OCI-LY3 (cell line): ENCODE results near the gene PREX1.
A peak's percentile ranks its signal among the peaks of the same experiment; 100 is the strongest.

Source experiments
- H2AFZ ChIP-seq: fragments of 200-600, 300-600 bp; shearing (Covaris generic); 2 replicates; pipeline ENCODE4 v1.6.0; 2014; ENCODE audit warnings: antibody characterized with exemption, low read depth, low read length
- H3K27ac ChIP-seq: fragments of 200-600, 300-600 bp; sonication (generic); 2 replicates; pipeline ENCODE4 v1.5.1; 2014; ENCODE audit warnings: mild to moderate bottlenecking, low read length, moderate library complexity, mixed read lengths
- H3K27me3 ChIP-seq: fragments of 200-600, 300-600 bp; sonication (generic); 2 replicates; pipeline ENCODE4 v1.6.1; 2014; ENCODE audit warnings: low read depth, low read length, mixed read lengths
- H3K36me3 ChIP-seq: fragments of 200-600, 300-600 bp; sonication (generic); replicated peaks from 2 replicates; pipeline ENCODE3; 2014; ENCODE audit warnings: low read depth, low read length, mixed read lengths
- H3K4me1 ChIP-seq: fragments of 300-600, 200-600 bp; sonication (generic); 2 replicates; pipeline ENCODE4 v1.6.1; 2014; ENCODE audit warnings: low read length, mixed read lengths
- H3K4me2 ChIP-seq: fragments of 200-600, 300-600 bp; sonication (generic); 2 replicates; pipeline ENCODE4 v1.6.1; 2014; ENCODE audit warnings: low read length, mixed read lengths
- H3K4me3 ChIP-seq: fragments of 300-600, 200-600 bp; sonication (generic); 2 replicates; pipeline ENCODE4 v1.5.1; 2014; ENCODE audit warnings: antibody characterized with exemption, mild to moderate bottlenecking, low read length, moderate library complexity
- H3K79me2 ChIP-seq: fragments of 300-600, 200-600 bp; shearing (Covaris generic); 2 replicates; pipeline ENCODE4 v1.6.1; 2014; ENCODE audit warnings: mild to moderate bottlenecking, low read length, mixed read lengths
- H3K9ac ChIP-seq: fragments of 300-600, 200-600 bp; shearing (Covaris generic); 2 replicates; pipeline ENCODE4 v1.6.0; 2014; ENCODE audit warnings: mild to moderate bottlenecking, low read length, moderate library complexity
- H3K9me3 ChIP-seq: fragments of 200-600, 300-600 bp; shearing (Covaris generic); 2 replicates; pipeline ENCODE4 v1.6.1; 2014; ENCODE audit warnings: low read length, mixed read lengths; ENCODE audit not compliant: insufficient read depth
- H4K20me1 ChIP-seq: fragments of 200-600, 300-600 bp; sonication (generic); 2 replicates; pipeline ENCODE4 v1.6.1; 2016; ENCODE audit warnings: low read length, mixed read lengths; ENCODE audit not compliant: insufficient read depth
- CTCF ChIP-seq: fragments of 200-600, 300-600 bp; sonication (generic); IDR thresholded peaks from 2 replicates; pipeline ENCODE4 v1.5.1; 2014; ENCODE audit warnings: antibody characterized with exemption, low read length, low read depth
- EZH2phosphoT487 ChIP-seq: fragments of 200-600 bp; shearing (Covaris generic); IDR thresholded peaks from 2 replicates; pipeline ENCODE4 v1.6.1; 2018; ENCODE audit warnings: antibody characterized with exemption, mixed run types, low read depth

Gene PREX1

DNA sequence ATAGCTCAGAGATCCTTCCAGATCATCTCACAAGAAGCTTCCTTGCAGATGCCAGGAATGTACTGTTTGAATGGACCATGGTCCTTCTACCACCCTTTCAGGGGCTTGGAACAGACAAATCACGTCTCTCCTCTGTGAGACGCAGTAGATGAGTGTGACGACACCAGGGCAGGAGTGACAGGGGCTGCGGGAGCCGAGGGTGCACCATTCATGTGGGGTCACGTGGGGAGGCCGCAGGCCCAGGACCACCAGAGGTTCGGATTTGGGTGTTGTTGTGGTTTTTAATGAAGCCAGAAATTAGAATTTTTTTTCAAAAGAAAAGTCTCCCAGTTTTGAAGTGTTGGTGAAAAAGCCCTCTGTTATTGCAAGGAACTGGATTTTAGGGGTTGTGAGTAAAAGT, 79.2 kb downstream of the PREX1 start:
- TF ChIP-seq CTCF: no peak
- TF ChIP-seq EZH2phosphoT487: no peak
- H3K4me2 ChIP-seq: peak overlapping the region; percentile 10
- peaks cover 22% of the 10 kb centered on the region for H3K4me1 ChIP-seq
- H4K20me1 ChIP-seq: peaks cover 19% of the 10 kb centered on the region; the same call in 1 of the 2 replicates
- H3K4me3 ChIP-seq: no peak overlapping the region
- no peaks in the 10 kb centered on the region for H3K27me3 ChIP-seq
- H3K36me3 ChIP-seq: no peaks in the 10 kb centered on the region
- H3K27ac ChIP-seq: no peak overlapping the region
- no peaks in the 10 kb centered on the region for H3K9me3 ChIP-seq
- no peak overlapping the region for H3K9ac ChIP-seq
- no peak overlapping the region for H2AFZ ChIP-seq
- H3K79me2 ChIP-seq: no peaks in the 10 kb centered on the region

- Histone ChIP-seq H3K9ac (no peak overlapping the region), H3K79me2 (no peaks in the 10 kb centered on the region), H3K27ac (no peak overlapping the region), H3K9me3 (no peaks in the 10 kb centered on the region), H3K27me3 (no peaks in the 10 kb centered on the region), H2AFZ (no peak overlapping the region), H3K36me3 (no peaks in the 10 kb centered on the region), H3K4me3 (no peak overlapping the region), H3K4me2 (peak overlapping the region; percentile 10), H4K20me1 (peaks cover 19% of the 10 kb centered on the region; the same call in 1 of the 2 replicates), H3K4me1 (peaks cover 22% of the 10 kb centered on the region)
- TF ChIP-seq CTCF (no peak), EZH2phosphoT487 (no peak)
These were observed 79.9 kb downstream of the PREX1 start for GRCh38 chr20:48747840-48748414.

DNA sequence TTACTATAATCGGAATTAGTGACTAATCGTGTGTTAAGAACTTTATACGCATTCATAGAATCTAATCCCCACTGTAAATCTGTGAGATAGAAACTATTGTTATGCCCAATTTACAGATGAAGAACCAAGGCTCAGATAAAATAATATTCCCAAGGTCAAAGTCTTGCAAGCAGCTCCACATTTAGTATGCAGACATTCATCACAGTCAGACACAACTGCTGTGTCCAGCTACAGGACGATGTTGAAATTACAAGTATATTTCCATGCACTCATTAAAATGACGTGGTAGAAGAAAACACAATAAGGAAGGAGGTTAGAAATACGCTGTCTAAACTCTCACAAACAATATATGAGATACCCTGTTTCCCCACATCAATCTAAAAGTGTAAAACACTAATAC, 82.5 kb downstream of the PREX1 start:
- Histone ChIP-seq H3K9me3 (no peaks in the 10 kb centered on the region), H2AFZ (no peak overlapping the region), H3K27me3 (no peaks in the 10 kb centered on the region), H4K20me1 (peaks cover 4% of the 10 kb centered on the region; the same call in 1 of the 2 replicates), H3K4me2 (no peak overlapping the region), H3K4me1 (peaks cover 14% of the 10 kb centered on the region), H3K79me2 (no peaks in the 10 kb centered on the region), H3K4me3 (no peak overlapping the region), H3K9ac (no peak overlapping the region), H3K27ac (no peak overlapping the region), H3K36me3 (no peaks in the 10 kb centered on the region)
- TF ChIP-seq EZH2phosphoT487 (no peak), CTCF (no peak)

DNA sequence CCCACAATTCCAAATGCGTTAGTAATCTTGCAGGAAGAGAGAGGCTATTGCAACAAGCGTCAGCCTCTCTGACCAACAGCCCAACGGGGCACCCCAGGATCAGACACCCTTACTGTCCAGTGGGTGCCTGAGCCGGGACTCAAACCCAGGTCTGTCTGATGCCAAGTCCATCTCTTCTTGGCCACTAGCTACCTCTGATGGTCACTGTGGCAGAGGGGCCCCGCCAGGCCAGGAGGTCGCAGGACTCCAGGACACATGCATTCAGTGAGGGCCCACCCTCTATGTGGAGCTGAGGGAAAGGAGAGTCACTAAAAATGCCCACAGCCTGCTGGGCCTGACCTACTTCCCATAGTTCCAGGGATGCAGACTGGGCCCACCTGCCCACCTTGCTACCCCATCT, 83.3 kb downstream of the PREX1 start:
- Histone ChIP-seq H3K9ac (no peak overlapping the region), H3K36me3 (no peaks in the 10 kb centered on the region), H3K9me3 (no peaks in the 10 kb centered on the region), H4K20me1 (peaks cover 4% of the 10 kb centered on the region; the same call in 1 of the 2 replicates), H3K4me1 (peaks cover 22% of the 10 kb centered on the region), H3K4me3 (no peak overlapping the region), H3K4me2 (no peak overlapping the region), H2AFZ (no peak overlapping the region), H3K27ac (no peak overlapping the region), H3K79me2 (no peaks in the 10 kb centered on the region), H3K27me3 (no peaks in the 10 kb centered on the region)
- TF ChIP-seq CTCF (no peak), EZH2phosphoT487 (no peak)
